ENCODE results near the gene COL5A1. TPM values are rescaled to one million over a fixed set of nuclear protein-coding genes. Genes with fewer than 3 reads are reported as not detected.

The COL5A1 gene
- 164 and 294 TPM in 2 replicates for total RNA-seq

DNA sequence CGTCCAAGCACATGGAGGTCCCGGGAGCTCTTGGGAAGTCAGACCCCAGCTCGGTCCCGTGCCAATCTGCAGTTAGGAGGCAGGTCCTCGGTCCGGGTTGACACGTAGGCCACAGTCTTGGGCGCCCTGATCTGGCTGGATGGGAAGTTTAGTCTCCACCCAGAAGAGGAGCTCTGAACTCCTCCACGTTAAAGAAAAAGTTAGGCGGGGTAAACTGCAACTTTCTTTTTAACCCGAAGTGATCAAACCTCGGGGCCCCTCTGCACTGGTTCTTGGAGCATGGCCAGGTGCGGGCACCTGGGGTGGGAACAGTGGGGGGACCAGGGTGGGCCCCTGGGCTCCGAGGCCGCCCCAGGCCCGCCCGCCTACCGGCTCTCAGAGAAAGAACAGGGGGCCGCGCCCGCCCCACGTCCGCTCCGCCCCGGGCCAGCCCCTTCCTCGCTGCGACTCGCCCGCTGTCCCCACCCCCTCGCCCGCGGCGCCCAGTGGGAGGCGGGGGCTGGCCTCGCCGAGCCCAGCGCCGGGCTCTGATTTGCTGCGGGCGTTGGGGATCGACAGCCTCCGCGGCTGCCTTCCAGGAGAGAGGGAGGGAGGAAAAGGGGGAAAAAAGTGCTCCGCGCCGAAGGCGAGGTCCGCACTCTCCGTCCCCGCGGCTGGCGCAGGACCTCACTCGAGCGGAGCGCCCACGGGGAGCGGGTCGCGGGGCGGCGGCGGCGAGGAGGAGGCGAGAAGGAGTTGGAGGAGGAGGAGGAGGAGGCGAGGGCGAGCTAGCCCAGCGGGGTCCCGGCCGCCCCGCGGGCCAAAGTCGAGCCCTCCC, at the start of gene COL5A1:
COL5A1 (plus strand) TSS at position 631 of the 817 bp plus-strand sequence. CDS start 385 bp downstream, outside the sequence.

DNA sequence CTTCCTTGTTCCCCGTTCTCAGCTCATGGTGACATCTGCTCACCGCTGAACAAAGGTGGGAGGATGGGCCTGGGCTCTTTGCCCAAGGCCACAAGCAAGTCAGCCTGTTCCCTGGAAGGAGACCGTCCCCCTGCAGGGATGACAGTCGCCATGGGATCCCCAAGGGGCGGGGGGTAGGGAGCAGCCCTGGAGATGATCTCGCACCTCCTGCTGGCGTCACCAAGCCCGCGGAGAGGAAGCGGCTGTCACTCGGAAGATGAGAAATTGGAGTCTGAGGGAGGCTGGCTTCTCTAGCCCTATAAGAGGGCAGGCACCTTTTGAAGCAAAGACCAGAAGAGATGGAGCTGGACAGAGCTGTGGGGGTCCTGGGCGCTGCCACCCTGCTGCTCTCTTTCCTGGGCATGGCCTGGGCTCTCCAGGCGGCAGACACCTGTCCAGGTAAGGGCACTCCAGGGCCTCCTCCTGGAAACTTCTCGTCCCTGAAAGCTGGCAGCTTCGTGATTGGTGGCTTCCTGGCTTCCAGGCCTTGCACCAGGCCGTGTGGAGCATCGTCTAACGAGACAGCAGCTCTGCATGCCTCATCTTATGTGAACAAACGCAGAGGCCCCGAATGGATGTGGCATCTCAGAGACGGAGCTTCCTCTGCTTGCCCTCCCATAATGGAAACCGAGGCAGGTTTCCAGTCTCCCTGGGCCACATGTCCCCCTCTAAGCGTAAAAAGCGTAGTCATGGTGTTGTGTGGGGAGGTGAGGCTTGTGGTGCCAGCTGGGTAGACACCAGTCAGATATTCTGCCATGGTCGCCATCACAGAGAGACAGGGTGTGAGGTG, 239.1 kb downstream of the COL5A1 start, which contains the start of gene FCN2:
FCN2 (plus strand) TSS at position 327 of the 829 bp plus-strand sequence; CDS start at position 339, 12 bp downstream.

Other genes with a start within 250 kb of the COL5A1 start
- not detected in 2 replicates for gene FCN2, start 239.0 kb downstream of the COL5A1 start, total RNA-seq

All from smooth muscle cell of trachea (primary cell).